Uterus (tissue), 4 donors: ENCODE results near the gene DOK6. TPM values are rescaled to one million over a fixed set of nuclear protein-coding genes. Genes with fewer than 3 reads are reported as not detected.
"Not testable (repeated sequence)": the region's sequence is repeated elsewhere in the genome, so short reads cannot be mapped to it uniquely, and the experiment has no call there.

Source experiments
- DNase-seq, 2 donors: peaks; one replicate each; pipeline ENCODE4 v3.0.0-alpha.2; 2019 to 2020
- H3K27ac ChIP-seq, 2 donors: fragments of 200-600 bp; sonication (generic); 1 replicate in 1 of 2; 2 replicates in 1 of 2; pipeline ENCODE4 v1.5.1; 2016 to 2018
- H3K27me3 ChIP-seq, 2 donors: fragments of 200-600 bp; sonication (generic); one replicate each; pipeline ENCODE4 v1.5.1; 2018 to 2019; ENCODE audit warnings: control low read depth in 1 of 2
- H3K36me3 ChIP-seq, 2 donors: fragments of 200-600 bp; sonication (generic); one replicate each; pipeline ENCODE4 v1.5.1; 2019; ENCODE audit warnings: control low read depth in 1 of 2
- H3K4me1 ChIP-seq, 2 donors: fragments of 200-600 bp; sonication (generic); one replicate each; pipeline ENCODE4 v1.5.1; 2018 to 2019; ENCODE audit warnings: control low read depth in 1 of 2
- H3K4me3 ChIP-seq, 2 donors: fragments of 200-600 bp; sonication (generic); 1 replicate in 1 of 2; 2 replicates in 1 of 2; pipeline ENCODE4 v1.5.1; 2018 to 2019; ENCODE audit warnings: mild to moderate bottlenecking in 1 of 2
- H3K9me3 ChIP-seq, 2 donors: fragments of 200-600 bp; sonication (generic); one replicate each; pipeline ENCODE4 v1.5.1; 2019; ENCODE audit warnings: control low read depth in 1 of 2
- CTCF ChIP-seq, 4 experiments: fragments of 200-600 bp in 2 of 4; fragments of 450-650 bp in 2 of 4; sonication (generic) in 2 of 4; IDR thresholded peaks; one replicate each; pipeline ENCODE4 v1.5.1; 2016 to 2019; ENCODE audit warnings: antibody characterized with exemption in 4 of 4, mild to moderate bottlenecking in 2 of 4, moderate library complexity in 1 of 4
- POLR2A ChIP-seq, 2 donors: fragments of 450-650 bp; IDR thresholded peaks; one replicate each; pipeline ENCODE4 v1.6.1; 2016; ENCODE audit warnings: antibody characterized with exemption in 2 of 2, mild to moderate bottlenecking in 1 of 2, moderate library complexity in 1 of 2
- intact Hi-C: fragments of 100-400 bp; cut with DNase I; formaldehyde crosslinking; loops from one replicate; pipeline ENCODE4 v1.15.1; 2023; ENCODE audit warnings: low total_unique reads
- total RNA-seq, 4 donors: library from RNA; depleted of rRNA in 3 of 4; stranded (reverse); fragments of >200 nt in 3 of 4; gene quantifications; one replicate each; pipeline versions ENCODE4 v1.1.0 to v1.2.4, GENCODE V29; 2014 to 2023
- donor health status: DM: yes; HTN: yes; CAD: no.

Gene DOK6
- total RNA-seq, 4 donors from 2014 or later: 0.26 to 9.5 (median 1.4) TPM

DNA sequence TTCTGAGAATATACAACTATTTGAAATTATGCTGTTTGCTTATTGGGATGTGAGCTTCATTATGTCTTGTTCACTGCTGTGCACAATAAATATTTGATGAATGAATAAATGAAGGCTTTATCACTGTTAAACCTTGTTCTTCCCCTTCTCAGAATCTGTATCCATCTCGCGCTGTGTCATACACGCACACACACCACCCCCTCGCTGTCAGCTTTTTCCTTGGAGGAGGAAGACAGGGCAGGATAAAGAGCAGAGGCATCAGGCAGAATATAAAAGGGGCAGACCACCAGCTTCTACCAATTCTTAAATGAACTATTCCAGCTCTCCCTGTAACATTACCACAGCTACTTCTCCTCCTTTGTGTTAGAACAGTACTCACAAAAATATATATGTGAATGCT lies 472.0 kb downstream of the DOK6 start:
- no peaks in the 10 kb centered on the region for H3K9me3 ChIP-seq
- intact Hi-C loops: no loop called here
- TF ChIP-seq POLR2A (IDR thresholded peaks at IDR 0.05): no peak
- TF ChIP-seq CTCF (IDR thresholded peaks at IDR 0.05): no peak
- no peak overlapping the region for H3K4me3 ChIP-seq
- H3K36me3 ChIP-seq: no peaks in the 10 kb centered on the region
- no peak overlapping the region for H3K27ac ChIP-seq
- DNase-seq: no peak
- H3K27me3 ChIP-seq: no peaks in the 10 kb centered on the region
- H3K4me1 ChIP-seq: no peaks in the 10 kb centered on the region

DNA sequence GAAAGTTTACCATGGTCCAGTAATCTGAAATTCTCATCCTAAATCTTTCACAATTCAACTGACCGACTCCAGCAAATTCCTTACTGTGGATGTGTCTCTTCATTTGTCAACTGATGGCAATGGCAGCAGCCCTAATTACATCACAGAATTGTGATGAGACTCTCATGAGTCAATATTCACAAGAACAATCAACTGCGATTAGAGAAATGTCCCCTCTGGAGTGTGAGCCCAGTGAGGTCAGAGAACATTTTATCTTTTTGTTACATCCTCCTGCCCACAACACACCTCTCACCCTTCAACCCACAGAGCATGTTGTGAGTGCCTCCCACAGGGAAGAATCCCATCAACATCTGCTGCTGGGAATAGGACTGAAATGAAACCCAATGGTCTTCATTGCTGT lies 473.4 kb downstream of the DOK6 start:
- Histone ChIP-seq H3K27me3 (no peaks in the 10 kb centered on the region), H3K4me3 (no peak overlapping the region), H3K27ac (no peak overlapping the region), H3K4me1 (no peaks in the 10 kb centered on the region), H3K36me3 (no peaks in the 10 kb centered on the region), H3K9me3 (no peaks in the 10 kb centered on the region)
- TF ChIP-seq CTCF (IDR thresholded peaks at IDR 0.05): no peak
- no peak for TF ChIP-seq POLR2A (IDR thresholded peaks at IDR 0.05)
- intact Hi-C loops: no loop called here
- no peak for DNase-seq

DNA sequence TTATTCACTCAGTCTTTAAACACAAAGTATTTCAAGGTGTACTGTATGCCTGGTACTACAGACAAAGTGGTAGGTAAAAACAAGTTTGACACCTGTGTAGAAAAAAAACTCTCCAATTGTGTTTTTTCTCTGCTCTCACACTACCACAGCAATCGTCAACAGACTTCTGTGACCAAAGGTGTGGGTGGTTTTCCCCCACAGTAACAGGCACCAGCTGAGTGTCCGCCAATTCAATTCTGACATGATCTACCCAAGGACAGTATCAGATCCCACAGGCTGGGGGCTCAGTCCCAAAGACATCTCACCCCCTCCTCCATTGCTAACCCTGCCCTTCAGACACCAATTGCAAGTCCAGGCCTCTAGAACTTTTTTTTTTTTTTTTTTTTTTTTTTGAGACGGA lies 475.8 kb downstream of the DOK6 start:
- TF ChIP-seq CTCF (IDR thresholded peaks at IDR 0.05) (no peak), POLR2A (IDR thresholded peaks at IDR 0.05) (no peak)
- H3K4me1 ChIP-seq: no peaks in the 10 kb centered on the region
- intact Hi-C loops: no loop called here
- H3K9me3 ChIP-seq: no peaks in the 10 kb centered on the region
- H3K36me3 ChIP-seq: no peaks in the 10 kb centered on the region
- no peak overlapping the region for H3K4me3 ChIP-seq
- DNase-seq: no peak
- no peak overlapping the region for H3K27ac ChIP-seq
- no peaks in the 10 kb centered on the region for H3K27me3 ChIP-seq

GRCh38 chr18:69878213-69878933 lies 477.7 kb downstream of the DOK6 start:
- intact Hi-C loops: no loop called here

GRCh38 chr18:69879051-69879450 lies 478.4 kb downstream of the DOK6 start:
- H3K4me1 ChIP-seq, H3K36me3 ChIP-seq, DNase-seq, intact Hi-C loops, H3K27ac ChIP-seq, H3K4me3 ChIP-seq, H3K27me3 ChIP-seq, H3K9me3 ChIP-seq: not testable (repeated sequence)

More at GRCh38 chr18:69878213-69878933, 477.7 kb downstream of the DOK6 start:
- TF ChIP-seq POLR2A (IDR thresholded peaks at IDR 0.05): no peak
- TF ChIP-seq CTCF (IDR thresholded peaks at IDR 0.05): no peak
- Histone ChIP-seq H3K27me3 (no peaks in the 10 kb centered on the region), H3K9me3 (no peaks in the 10 kb centered on the region), H3K4me3 (no peak overlapping the region), H3K36me3 (no peaks in the 10 kb centered on the region), H3K27ac (no peak overlapping the region), H3K4me1 (peaks cover 0 to 1% of the 10 kb centered on the region in 2 donors)
- DNase-seq: no peak
